Measurements from ENCODE around the gene GLB1L2. TPM values are rescaled to one million over a fixed set of nuclear protein-coding genes. Genes with fewer than 3 reads are reported as not detected.

Gene GLB1L2
- total RNA-seq, 4 donors from 2014 or later: 13.4 to 31.6 (median 25.8) TPM

DNA sequence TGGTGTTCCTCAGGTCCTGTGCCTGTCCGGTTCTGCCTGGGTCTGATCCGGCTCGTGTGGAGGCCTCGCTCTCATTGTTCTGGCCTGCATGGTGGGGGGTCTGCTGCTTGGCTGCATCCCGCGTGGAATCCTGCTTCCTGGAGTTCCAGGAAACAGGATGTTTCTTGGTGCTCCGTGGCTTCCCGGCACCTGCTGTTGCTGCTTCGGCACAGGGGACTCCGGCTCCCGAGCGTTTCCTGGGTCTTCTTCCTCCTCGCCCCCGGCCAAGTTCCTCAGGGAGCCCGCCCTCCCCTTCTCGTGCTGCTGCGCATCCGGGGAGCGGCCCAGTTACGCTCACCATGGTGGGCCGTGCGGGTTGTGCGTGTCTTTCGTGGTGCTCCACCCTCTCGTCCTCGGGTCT, 29.9 kb downstream of the GLB1L2 start:
- WGBS, 2 donors: 82 to 84% methylated on average over 26 of the region's 26 CpGs
- no peaks in the 10 kb centered on the region for H3K36me3 ChIP-seq
- H3K27ac ChIP-seq: no peak overlapping the region
- intact Hi-C loops (cut with DNase I): loop anchor here (10.0 kb wide), 1 partner anchor 113 kb away; no protein-coding TSS in a partner anchor
- no peaks in the 10 kb centered on the region for H3K9me3 ChIP-seq
- H3K4me3 ChIP-seq (replicated peaks in 1 of 3): no peak overlapping the region
- no peaks in the 10 kb centered on the region for H3K27me3 ChIP-seq
- DNase-seq: no peak
- H3K4me1 ChIP-seq: peaks cover 14 to 46% of the 10 kb centered on the region in 2 donors
- TF ChIP-seq, protein P1, sequence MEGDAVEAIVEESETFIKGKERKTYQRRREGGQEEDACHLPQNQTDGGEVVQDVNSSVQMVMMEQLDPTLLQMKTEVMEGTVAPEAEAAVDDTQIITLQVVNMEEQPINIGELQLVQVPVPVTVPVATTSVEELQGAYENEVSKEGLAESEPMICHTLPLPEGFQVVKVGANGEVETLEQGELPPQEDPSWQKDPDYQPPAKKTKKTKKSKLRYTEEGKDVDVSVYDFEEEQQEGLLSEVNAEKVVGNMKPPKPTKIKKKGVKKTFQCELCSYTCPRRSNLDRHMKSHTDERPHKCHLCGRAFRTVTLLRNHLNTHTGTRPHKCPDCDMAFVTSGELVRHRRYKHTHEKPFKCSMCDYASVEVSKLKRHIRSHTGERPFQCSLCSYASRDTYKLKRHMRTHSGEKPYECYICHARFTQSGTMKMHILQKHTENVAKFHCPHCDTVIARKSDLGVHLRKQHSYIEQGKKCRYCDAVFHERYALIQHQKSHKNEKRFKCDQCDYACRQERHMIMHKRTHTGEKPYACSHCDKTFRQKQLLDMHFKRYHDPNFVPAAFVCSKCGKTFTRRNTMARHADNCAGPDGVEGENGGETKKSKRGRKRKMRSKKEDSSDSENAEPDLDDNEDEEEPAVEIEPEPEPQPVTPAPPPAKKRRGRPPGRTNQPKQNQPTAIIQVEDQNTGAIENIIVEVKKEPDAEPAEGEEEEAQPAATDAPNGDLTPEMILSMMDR (IDR thresholded peaks at IDR 0.05): no peak
- TF ChIP-seq POLR2A (IDR thresholded peaks at IDR 0.05): no peak

DNA sequence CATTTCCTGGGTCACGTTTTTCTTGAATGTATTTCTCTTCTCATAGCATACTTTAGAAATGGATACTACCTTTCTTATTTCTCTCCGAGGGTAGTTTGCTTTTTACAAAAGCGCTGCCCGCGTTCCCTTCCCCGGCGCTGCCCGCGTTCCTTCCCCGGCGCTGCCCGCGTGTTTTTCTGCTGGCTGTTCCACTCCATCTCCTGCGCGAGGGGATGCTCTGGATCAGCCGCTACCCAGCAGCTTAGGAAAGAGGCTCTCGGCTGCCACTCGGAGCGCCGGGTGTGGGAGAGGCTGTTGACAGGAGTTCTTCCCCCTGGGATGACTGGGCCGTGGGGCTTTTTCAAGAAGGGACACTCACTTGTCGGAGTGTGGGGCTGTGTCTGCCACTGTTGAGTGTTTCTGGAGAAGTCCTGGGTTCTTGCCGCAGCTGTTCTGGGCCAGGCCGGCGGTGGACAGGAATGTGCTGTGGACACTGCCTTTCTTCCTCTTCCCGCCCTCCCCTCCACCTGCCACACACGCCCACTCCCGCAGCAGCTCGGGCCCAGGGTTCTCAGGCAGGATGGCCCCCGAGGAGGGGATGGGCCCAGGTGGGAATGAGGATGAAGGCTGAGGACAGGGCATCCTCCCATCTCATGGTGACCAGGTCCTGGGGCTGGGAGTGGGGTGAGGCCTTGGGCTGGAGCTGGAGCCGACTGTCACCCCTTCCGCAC, 30.6 kb downstream of the GLB1L2 start:
- no peak for DNase-seq
- 89 to 95% methylated on average over 20 to 28 of the region's 32 CpGs for WGBS, 2 donors
- peaks cover 9 to 39% of the 10 kb centered on the region in 2 donors for H3K4me1 ChIP-seq
- H3K4me3 ChIP-seq (replicated peaks in 1 of 3): no peak overlapping the region
- no peaks in the 10 kb centered on the region for H3K36me3 ChIP-seq
- H3K27ac ChIP-seq: no peak overlapping the region
- H3K27me3 ChIP-seq: no peaks in the 10 kb centered on the region
- H3K9me3 ChIP-seq: no peaks in the 10 kb centered on the region
- intact Hi-C loops (cut with DNase I): loop anchor here (10.0 kb wide), 1 partner anchor 112 kb away; no protein-coding TSS in a partner anchor
- TF ChIP-seq, protein P1 (IDR thresholded peaks at IDR 0.05): no peak
- TF ChIP-seq POLR2A (IDR thresholded peaks at IDR 0.05): no peak

DNA sequence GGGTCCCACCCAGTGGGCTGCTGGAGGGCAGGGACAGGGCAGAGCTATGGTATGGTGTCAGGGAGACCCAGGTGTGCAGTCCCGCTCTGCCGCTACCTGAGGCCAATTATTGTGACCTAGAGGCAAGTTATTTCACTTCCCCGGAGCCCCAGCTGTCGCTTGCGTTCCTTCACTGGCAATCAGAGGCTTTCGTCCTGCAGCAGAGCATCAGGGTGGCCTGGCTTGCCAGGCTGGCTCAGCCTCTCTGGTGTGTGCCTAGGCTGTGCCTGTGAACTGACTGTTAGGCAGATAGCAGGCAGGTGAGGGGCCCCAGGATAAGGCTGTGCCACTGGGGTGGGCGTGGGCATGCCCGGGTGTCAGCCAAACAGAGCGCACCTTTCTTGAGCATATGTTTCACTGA, 31.4 kb downstream of the GLB1L2 start:
- Histone ChIP-seq H3K9me3 (no peaks in the 10 kb centered on the region), H3K4me3 (replicated peaks in 1 of 3) (no peak overlapping the region), H3K36me3 (no peaks in the 10 kb centered on the region), H3K27me3 (no peaks in the 10 kb centered on the region), H3K4me1 (peaks cover 6 to 33% of the 10 kb centered on the region in 2 donors), H3K27ac (no peak overlapping the region)
- intact Hi-C loops (cut with DNase I): loop anchor here (10.0 kb wide), 1 partner anchor 112 kb away; no protein-coding TSS in a partner anchor
- 88 to 96% methylated on average over 3 to 9 of the region's 9 CpGs for WGBS, 2 donors
- TF ChIP-seq, protein P1 (IDR thresholded peaks at IDR 0.05): no peak
- no peak for TF ChIP-seq POLR2A (IDR thresholded peaks at IDR 0.05)
- DNase-seq: no peak

DNA sequence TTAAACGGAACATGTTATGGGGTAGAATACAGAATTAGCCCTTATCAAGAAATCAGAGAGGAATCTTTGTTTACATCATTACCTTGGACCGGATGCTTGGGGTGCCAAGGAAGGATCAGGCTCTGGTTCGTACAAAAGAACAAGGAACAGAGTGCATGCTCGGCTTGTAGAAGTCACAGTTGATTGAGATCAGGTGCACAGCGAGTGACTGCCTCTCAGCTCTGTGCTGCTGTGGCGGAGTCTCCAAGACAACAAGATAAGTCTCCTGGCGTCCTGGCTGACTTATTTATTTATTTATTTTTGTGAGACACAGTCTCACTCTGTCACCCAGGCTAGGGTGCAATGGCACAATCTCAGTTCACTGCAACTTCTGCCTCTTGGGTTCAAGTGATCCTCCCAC, 31.8 kb downstream of the GLB1L2 start:
- peak in 1 of 2 donors; percentile 60 for DNase-seq
- peaks cover 6 to 33% of the 10 kb centered on the region in 2 donors for H3K4me1 ChIP-seq
- no peak overlapping the region for H3K4me3 ChIP-seq (replicated peaks in 1 of 3)
- H3K27me3 ChIP-seq: no peaks in the 10 kb centered on the region
- no peaks in the 10 kb centered on the region for H3K36me3 ChIP-seq
- H3K27ac ChIP-seq: no peak overlapping the region
- 56 to 67% methylated on average over 7 of the region's 7 CpGs for WGBS, 2 donors
- TF ChIP-seq, protein P1 (IDR thresholded peaks at IDR 0.05): no peak
- TF ChIP-seq POLR2A (IDR thresholded peaks at IDR 0.05): no peak
- intact Hi-C loops (cut with DNase I): loop anchor here (10.0 kb wide), 1 partner anchor 111 kb away; no protein-coding TSS in a partner anchor
- H3K9me3 ChIP-seq: no peaks in the 10 kb centered on the region

DNA sequence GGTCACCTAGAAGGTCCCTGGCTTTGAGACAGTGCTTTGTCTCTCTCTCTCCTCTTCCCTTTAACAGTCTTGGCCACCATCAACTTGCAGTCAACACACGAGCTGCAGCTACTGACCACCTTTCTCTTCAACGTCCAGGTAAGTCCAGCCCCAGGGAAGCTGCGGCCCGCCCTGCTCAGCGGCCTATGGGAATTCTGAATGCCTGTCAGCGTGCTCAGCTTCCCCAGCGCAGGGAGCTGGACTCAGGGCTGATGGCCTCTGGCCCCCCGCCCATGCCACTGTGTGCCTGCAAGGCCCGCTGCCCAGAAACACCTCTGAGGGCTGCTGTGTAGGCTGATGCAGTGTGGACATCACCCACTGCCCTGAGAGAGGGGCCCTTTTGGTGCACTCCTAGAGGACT, 32.5 kb downstream of the GLB1L2 start:
- no peaks in the 10 kb centered on the region for H3K36me3 ChIP-seq
- H3K27me3 ChIP-seq: no peaks in the 10 kb centered on the region
- no peak for DNase-seq
- H3K4me1 ChIP-seq: peaks cover 6 to 33% of the 10 kb centered on the region in 2 donors
- intact Hi-C loops (cut with DNase I): loop anchor here (10.0 kb wide), 1 partner anchor 111 kb away; no protein-coding TSS in a partner anchor
- H3K4me3 ChIP-seq (replicated peaks in 1 of 3): no peak overlapping the region
- TF ChIP-seq, protein P1 (IDR thresholded peaks at IDR 0.05): no peak
- TF ChIP-seq POLR2A (IDR thresholded peaks at IDR 0.05): no peak
- WGBS, 2 donors: 93 to 100% methylated on average over 3 to 7 of the region's 9 CpGs
- H3K27ac ChIP-seq: no peak overlapping the region
- H3K9me3 ChIP-seq: no peaks in the 10 kb centered on the region

Data from thyroid gland (tissue), 4 donors.